DOHH2 (cell line): ENCODE results near the gene MAP2K3.

ENCODE experiments used
- H3F3A ChIP-seq: fragments of 200-600 bp; sonication (generic), shearing (Covaris generic); 2 replicates; pipeline ENCODE4 v1.6.0; 2016; ENCODE audit warnings: antibody characterized with exemption, mild to moderate bottlenecking; ENCODE audit not compliant: control insufficient read depth, insufficient read depth
- H3K27ac ChIP-seq: fragments of 200-600 bp; sonication (generic); 2 replicates; pipeline ENCODE4 v1.5.1; 2014; ENCODE audit warnings: low read depth, mild to moderate bottlenecking, low read length, moderate library complexity
- H3K27me3 ChIP-seq: fragments of 200-600 bp; sonication (generic); 2 replicates; pipeline ENCODE4 v1.6.1; 2014; ENCODE audit warnings: mild to moderate bottlenecking, low read length, mixed read lengths; ENCODE audit not compliant: control insufficient read depth
- H3K36me3 ChIP-seq: fragments of 200-600 bp; sonication (generic); 2 replicates; pipeline ENCODE4 v1.6.1; 2014; ENCODE audit warnings: mild to moderate bottlenecking, low read length, moderate library complexity, mixed read lengths; ENCODE audit not compliant: control insufficient read depth
- H3K4me1 ChIP-seq: fragments of 200-600 bp; sonication (generic); 2 replicates; pipeline ENCODE4 v1.6.1; 2014; ENCODE audit warnings: mild to moderate bottlenecking, low read length, mixed read lengths; ENCODE audit not compliant: control insufficient read depth
- H3K4me2 ChIP-seq: fragments of 200-600 bp; sonication (generic); 2 replicates; pipeline ENCODE4 v1.6.0; 2014; ENCODE audit warnings: mild to moderate bottlenecking, low read length, moderate library complexity
- H3K4me3 ChIP-seq: fragments of 200-600 bp; sonication (generic); 2 replicates; pipeline ENCODE4 v1.5.1; 2014; ENCODE audit warnings: mild to moderate bottlenecking, low read length, mixed read lengths
- H3K79me2 ChIP-seq: fragments of 200-600 bp; sonication (generic); 2 replicates; pipeline ENCODE4 v1.6.1; 2014; ENCODE audit warnings: mild to moderate bottlenecking, low read length, mixed read lengths; ENCODE audit not compliant: control insufficient read depth
- H3K9me2 ChIP-seq: fragments of 200-600 bp; sonication (generic); replicated peaks from 2 replicates; pipeline ENCODE4 v1.6.1; 2014; ENCODE audit warnings: mild to moderate bottlenecking, low read length, mixed read lengths; ENCODE audit not compliant: control insufficient read depth
- H3K9me3 ChIP-seq: fragments of 200-600 bp; sonication (generic); 2 replicates; pipeline ENCODE4 v1.6.1; 2014; ENCODE audit warnings: antibody characterized with exemption, low read length, mixed read lengths; ENCODE audit not compliant: control insufficient read depth, insufficient read depth
- H4K20me1 ChIP-seq: fragments of 200-600 bp; sonication (generic); 2 replicates; pipeline ENCODE4 v1.6.0; 2014; ENCODE audit warnings: low read depth, mild to moderate bottlenecking, antibody characterized with exemption, low read length, moderate library complexity; ENCODE audit not compliant: control insufficient read depth, insufficient read depth
- EZH2phosphoT487 ChIP-seq: fragments of 200-600 bp; sonication (generic); IDR thresholded peaks from 2 replicates; pipeline ENCODE4 v1.6.1; 2017; ENCODE audit warnings: borderline replicate concordance, mild to moderate bottlenecking, antibody characterized with exemption, low read length, moderate library complexity, mixed read lengths
- TF ChIP-seq, protein P1 (sequence below): fragments of 200-600 bp; sonication (generic); IDR thresholded peaks from one replicate; pipeline ENCODE4 v1.5.1; 2014; ENCODE audit warnings: antibody characterized with exemption, mild to moderate bottlenecking, low read depth, low read length; ENCODE audit not compliant: poor library complexity, severe bottlenecking

Gene MAP2K3

GRCh38 chr17:21277332-21277731 is 7.2 kb upstream of the MAP2K3 start:
- Histone ChIP-seq H3K27me3 (peaks cover 5% of the 10 kb centered on the region; the same call in 1 of the 2 replicates), H3K27ac (no peak overlapping the region), H3F3A (no peaks in the 10 kb centered on the region), H3K36me3 (no peaks in the 10 kb centered on the region), H3K9me2 (no peaks in the 10 kb centered on the region), H3K4me2 (no peak overlapping the region), H4K20me1 (no peaks in the 10 kb centered on the region), H3K4me3 (no peak overlapping the region), H3K79me2 (no peaks in the 10 kb centered on the region), H3K9me3 (no peaks in the 10 kb centered on the region), H3K4me1 (peaks cover 31% of the 10 kb centered on the region)
- TF ChIP-seq EZH2phosphoT487 = no peak
- TF ChIP-seq, protein P1, sequence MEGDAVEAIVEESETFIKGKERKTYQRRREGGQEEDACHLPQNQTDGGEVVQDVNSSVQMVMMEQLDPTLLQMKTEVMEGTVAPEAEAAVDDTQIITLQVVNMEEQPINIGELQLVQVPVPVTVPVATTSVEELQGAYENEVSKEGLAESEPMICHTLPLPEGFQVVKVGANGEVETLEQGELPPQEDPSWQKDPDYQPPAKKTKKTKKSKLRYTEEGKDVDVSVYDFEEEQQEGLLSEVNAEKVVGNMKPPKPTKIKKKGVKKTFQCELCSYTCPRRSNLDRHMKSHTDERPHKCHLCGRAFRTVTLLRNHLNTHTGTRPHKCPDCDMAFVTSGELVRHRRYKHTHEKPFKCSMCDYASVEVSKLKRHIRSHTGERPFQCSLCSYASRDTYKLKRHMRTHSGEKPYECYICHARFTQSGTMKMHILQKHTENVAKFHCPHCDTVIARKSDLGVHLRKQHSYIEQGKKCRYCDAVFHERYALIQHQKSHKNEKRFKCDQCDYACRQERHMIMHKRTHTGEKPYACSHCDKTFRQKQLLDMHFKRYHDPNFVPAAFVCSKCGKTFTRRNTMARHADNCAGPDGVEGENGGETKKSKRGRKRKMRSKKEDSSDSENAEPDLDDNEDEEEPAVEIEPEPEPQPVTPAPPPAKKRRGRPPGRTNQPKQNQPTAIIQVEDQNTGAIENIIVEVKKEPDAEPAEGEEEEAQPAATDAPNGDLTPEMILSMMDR = no peak

DNA sequence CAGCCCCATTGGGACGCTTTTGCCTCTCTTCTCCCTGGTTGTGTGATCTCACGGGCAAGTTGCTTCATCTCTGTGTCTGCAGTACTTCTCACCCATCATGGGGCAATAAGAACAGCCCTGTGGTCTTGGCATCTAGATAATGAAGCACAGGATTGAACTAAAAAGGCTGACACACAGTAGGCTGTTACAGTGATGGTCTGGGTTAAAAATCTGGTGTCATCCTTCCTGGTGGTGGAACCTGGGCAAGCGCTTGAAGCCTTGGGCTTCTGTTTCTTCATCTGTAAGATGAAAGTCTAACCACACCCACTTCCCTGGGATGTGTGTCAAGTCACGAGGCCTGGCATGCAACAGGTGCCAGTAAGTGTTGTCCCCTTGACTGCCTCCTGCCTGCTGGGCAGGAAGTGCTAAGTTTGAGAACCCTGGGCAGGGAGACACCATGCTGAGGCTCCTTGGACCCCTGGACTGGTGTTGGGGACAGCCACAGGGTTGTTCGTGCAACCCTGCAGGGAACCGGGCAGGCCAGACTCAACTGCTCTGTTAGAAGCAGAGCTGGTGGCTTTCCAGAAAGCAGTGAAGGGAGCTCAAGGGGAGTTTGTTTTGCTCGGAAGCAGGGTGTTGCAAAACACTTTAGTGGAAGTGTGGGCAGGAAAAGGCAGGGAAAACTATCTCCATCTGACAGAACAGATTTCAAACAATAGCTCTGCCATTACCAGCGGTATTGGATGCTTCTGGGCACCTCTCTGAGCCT is 5.9 kb upstream of the MAP2K3 start:
- Histone ChIP-seq H3F3A (no peaks in the 10 kb centered on the region), H3K4me3 (no peak overlapping the region), H3K4me1 (peaks cover 33% of the 10 kb centered on the region), H3K9me2 (no peaks in the 10 kb centered on the region), H3K36me3 (no peaks in the 10 kb centered on the region), H3K9me3 (no peaks in the 10 kb centered on the region), H3K27me3 (peaks cover 5% of the 10 kb centered on the region; the same call in 1 of the 2 replicates), H3K4me2 (no peak overlapping the region), H3K27ac (no peak overlapping the region), H4K20me1 (no peaks in the 10 kb centered on the region), H3K79me2 (no peaks in the 10 kb centered on the region)
- TF ChIP-seq EZH2phosphoT487 = no peak
- TF ChIP-seq, protein P1 = no peak

- Histone ChIP-seq H3K27me3 (peaks cover 5% of the 10 kb centered on the region; the same call in 1 of the 2 replicates), H3K79me2 (no peaks in the 10 kb centered on the region), H3K9me2 (no peaks in the 10 kb centered on the region), H3K9me3 (no peaks in the 10 kb centered on the region), H3F3A (no peaks in the 10 kb centered on the region), H3K4me1 (peaks cover 39% of the 10 kb centered on the region), H4K20me1 (no peaks in the 10 kb centered on the region), H3K27ac (no peak overlapping the region), H3K36me3 (no peaks in the 10 kb centered on the region), H3K4me3 (no peak overlapping the region), H3K4me2 (no peak overlapping the region)
- no peak for TF ChIP-seq EZH2phosphoT487
- TF ChIP-seq, protein P1 = no peak
Measured at GRCh38 chr17:21279198-21279535, 5.3 kb upstream of the MAP2K3 start.
